Skin of body (tissue), 2 donors: ENCODE results near the gene COASY. TPM values are rescaled to one million over a fixed set of nuclear protein-coding genes. Genes with fewer than 3 reads are reported as not detected.
"Not testable (repeated sequence)": the region's sequence is repeated elsewhere in the genome, so short reads cannot be mapped to it uniquely, and the experiment has no call there.

Experiments
- DNase-seq: peaks from one replicate; lab custom pipeline; 2025; lab: John Stamatoyannopoulos, UW
- total RNA-seq: library from RNA; depleted of rRNA; stranded (reverse); fragments of >200 nt; gene quantifications from one replicate; pipeline ENCODE4 v1.2.3, GENCODE V29; 2014

COASY gene
- total RNA-seq, 1 donor from 2014 or later, result 14.6 TPM

GRCh38 chr17:42531455-42532354 lies 30.2 kb upstream of the COASY start:
- DNase-seq, result no peak

- DNase-seq, result no peak
These were observed 26.5 kb upstream of the COASY start for GRCh38 chr17:42535155-42536047.

GRCh38 chr17:42536048-42536371 lies 25.9 kb upstream of the COASY start, which contains the start of gene NAGLU:
NAGLU (plus strand) TSS chr17:42536241; CDS start chr17:42536273, 32 bp downstream.
- peak; percentile 77 for DNase-seq

- DNase-seq, result peak; percentile 55
These were observed 25.4 kb upstream of the COASY start for GRCh38 chr17:42536372-42537155.

GRCh38 chr17:42537156-42537805 lies 24.7 kb upstream of the COASY start:
- DNase-seq, result no peak

- no peak for DNase-seq
These were observed 24.0 kb upstream of the COASY start for GRCh38 chr17:42537826-42538451.

- DNase-seq, result no peak
These were observed 23.5 kb upstream of the COASY start for GRCh38 chr17:42538482-42538881.

GRCh38 chr17:42540558-42540957 lies 21.4 kb upstream of the COASY start:
- DNase-seq, result not testable (repeated sequence)

GRCh38 chr17:42541041-42541833 lies 20.7 kb upstream of the COASY start:
- no peak for DNase-seq

GRCh38 chr17:42543190-42544079 lies 18.5 kb upstream of the COASY start:
- DNase-seq, result no peak

- no peak for DNase-seq
These were observed 17.1 kb upstream of the COASY start for GRCh38 chr17:42544874-42545283.

- DNase-seq, result not testable (repeated sequence)
These were observed 16.0 kb upstream of the COASY start for GRCh38 chr17:42545755-42546505.

GRCh38 chr17:42547001-42547461 lies 14.9 kb upstream of the COASY start:
- no peak for DNase-seq

GRCh38 chr17:42547698-42548069 lies 14.3 kb upstream of the COASY start:
- DNase-seq, result no peak

GRCh38 chr17:42548070-42548837 lies 13.7 kb upstream of the COASY start:
- no peak for DNase-seq

- no peak for DNase-seq
These were observed 12.8 kb upstream of the COASY start for GRCh38 chr17:42548993-42549755.
